GM11168 (cell line): Measurements from ENCODE around the gene RBP7.
"Not testable (repeated sequence)": the region's sequence is repeated elsewhere in the genome, so short reads cannot be mapped to it uniquely, and the experiment has no call there.

ENCODE experiments used
- in situ Hi-C: fragments of 300-500 bp; cut with MboI; formaldehyde crosslinking; loops from one replicate; pipeline ENCODE4 v1.12.0; 2022; ENCODE audit warnings: low sequenced_read_pairs; ENCODE audit not compliant: unreplicated experiment

Gene RBP7

DNA sequence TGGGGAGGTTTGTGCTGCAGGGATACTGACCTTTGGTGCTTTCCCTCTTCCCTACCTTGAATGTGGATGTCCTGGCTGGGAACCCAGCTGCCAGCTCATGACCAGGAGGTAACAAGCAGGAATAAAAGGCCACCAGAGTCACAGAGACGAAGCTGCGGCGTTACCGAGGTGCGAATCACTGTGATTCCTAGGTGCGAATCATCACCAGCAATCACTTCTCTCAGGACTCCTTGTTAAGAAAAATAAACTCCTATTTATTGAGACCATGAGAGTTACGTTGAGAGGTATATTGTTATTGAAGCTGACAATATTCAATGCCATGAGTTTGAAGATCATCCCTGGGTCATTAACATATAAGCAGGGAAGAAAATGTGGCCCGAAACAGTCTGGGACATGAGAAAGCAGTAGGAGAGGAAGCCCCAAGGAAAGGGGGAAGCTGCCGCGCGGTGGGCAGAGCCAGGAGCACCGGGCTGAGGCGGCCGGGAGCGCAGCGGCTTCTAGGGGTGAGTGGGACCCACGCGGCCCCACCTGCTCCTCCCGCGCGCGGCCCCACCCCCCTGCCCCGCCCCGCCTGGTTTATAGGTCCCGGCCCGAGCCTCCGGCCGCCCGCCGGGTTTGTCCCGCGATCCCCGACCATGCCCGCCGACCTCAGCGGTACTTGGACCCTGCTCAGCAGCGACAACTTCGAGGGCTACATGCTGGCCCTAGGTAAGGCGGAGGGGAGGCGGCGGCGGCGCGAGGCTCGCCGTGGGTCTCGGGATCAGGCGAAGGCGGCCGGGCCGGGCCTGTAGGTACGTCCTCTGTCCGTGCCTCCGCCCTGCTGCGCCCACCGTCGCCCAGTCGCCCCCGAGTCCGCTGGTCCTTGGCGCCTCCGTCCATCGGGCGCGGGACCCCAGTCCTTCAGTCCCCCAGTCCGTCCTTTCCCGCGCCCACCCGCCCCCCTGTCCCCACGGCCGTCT is at the start of gene RBP7:
Gene RBP7 (plus strand): TSS at position 605 of the 959 bp plus-strand sequence. CDS start 31 bp downstream, at position 636.
- in situ Hi-C loops = no loop called here

DNA sequence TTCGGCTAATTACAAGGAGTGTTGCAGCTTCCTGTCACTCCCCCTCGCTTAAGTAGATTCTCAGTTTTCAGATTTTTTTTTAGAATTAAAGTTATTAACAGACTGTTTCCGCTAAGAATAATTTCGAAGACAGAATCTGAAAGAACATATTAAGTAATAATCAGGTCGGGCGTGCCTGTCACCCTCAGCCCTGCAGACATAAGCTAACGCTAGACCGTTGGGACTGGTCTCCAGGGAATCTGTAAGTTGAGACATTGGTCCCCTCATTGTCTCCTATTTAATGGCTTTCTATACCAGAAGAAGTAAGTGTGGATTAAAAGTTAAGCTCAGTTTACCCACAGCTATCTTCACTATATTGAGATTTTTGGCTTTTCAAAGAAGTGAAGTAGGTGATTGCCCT is 39.3 kb upstream of the RBP7 start:
- in situ Hi-C loops = no loop called here

GRCh38 chr1:9960011-9960410 is 37.0 kb upstream of the RBP7 start:
- in situ Hi-C loops = no loop called here

DNA sequence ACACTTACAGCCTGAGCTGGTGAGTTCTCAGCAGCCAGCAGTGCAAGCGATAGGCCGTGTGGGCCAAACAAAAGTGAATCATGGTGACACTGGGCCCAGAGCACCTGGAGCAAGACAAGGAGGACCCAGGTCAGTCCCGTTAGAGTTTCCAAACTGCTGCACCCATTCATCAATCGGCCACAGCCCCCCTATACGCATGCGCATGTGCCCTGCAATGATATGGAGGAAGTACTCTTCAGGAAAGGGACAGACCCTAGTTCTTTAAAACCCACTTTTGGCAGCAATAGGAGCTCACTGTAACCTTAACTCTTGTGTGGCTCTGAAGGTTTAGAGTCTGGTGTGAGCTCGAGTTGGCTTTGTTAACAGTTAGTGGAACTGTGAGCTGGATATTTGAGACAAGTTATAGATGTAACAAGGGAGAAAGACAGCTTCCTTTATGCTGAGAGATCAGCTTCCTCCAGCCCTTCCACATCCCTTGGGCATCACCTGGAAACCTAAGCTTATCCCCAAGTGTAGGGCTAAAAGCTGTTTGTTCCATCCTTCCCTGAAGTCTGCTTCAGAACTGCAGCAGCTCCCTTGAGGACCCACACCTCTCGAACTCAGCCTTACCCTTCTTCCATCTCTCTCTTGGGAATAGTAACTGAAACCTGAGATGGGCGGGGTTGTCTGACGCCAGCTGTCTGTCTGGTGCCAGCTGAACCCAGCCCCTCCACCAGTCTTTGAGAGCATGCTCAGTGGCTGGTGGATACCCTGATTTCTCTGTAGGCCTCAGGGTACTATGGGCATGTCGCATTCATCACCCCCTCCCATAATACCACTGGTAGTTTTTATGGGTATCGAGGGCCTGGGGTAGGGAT is 36.1 kb upstream of the RBP7 start:
- in situ Hi-C loops = no loop called here

- in situ Hi-C loops = no loop called here
Observed at GRCh38 chr1:9984253-9984652, 12.8 kb upstream of the RBP7 start.

DNA sequence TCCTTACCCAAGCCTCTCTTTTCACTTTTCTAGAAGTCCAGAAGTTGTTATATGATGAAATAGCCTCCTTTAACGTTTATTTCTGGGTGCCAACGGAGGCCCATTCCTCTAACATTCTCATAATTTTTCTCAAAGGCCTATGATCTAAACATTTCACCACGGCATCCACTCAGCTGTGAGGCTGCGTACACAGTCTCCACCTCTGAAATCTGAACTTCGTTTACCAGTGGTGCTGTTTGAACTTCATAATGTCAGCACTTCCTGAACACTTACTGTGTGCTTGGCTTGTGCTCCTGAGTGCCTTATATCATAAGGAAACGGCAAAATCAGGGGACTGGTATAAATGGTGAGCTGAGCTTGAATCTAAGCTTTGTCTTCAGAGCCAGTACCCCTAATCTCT is 12.0 kb upstream of the RBP7 start:
- in situ Hi-C loops = no loop called here

GRCh38 chr1:9989773-9990172 is 7.3 kb upstream of the RBP7 start:
- in situ Hi-C loops = no loop called here

DNA sequence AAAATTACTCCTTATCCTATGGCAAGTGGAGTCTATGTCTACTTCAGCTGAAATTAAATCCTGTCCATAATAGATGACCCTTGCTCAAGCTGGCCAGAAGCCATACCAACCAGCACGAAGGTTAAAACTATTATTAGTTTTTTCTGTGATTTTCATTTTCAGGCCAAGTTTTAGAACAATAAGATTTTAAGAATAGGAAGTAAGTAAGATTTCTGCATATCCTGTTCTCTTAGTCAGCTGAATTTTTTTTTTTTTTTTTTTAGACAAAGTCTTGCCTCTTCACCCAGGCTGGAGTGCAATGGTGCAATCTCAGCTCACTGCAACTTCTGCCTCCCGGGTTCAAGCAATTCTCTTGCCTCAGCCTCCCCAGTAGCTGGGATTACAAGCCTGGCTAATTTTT is 6.1 kb upstream of the RBP7 start:
- in situ Hi-C loops = no loop called here

DNA sequence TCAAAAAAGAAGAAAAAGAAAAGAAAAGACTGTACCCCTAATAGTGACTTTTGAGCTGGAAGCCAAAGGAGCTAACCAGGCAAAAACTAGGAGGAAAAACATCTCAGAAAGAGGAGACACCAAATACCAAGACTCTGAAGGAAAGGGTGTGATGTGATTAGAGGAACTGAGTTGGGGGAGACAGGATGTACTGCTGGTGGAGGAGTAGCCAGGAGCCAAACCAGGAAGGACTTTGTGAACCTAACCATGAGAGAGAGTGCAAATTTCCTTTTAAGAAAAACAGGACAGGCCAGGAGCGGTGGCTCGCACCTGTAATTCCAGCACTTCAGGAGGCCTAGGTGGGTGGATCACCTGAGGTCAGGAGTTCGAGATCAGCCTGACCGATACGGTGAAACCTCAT is 4.1 kb upstream of the RBP7 start:
- in situ Hi-C loops = no loop called here

GRCh38 chr1:9993561-9994075 is 3.4 kb upstream of the RBP7 start:
- in situ Hi-C loops = no loop called here

- in situ Hi-C loops = no loop called here
Observed at GRCh38 chr1:10001016-10001665, 4.1 kb downstream of the RBP7 start.

DNA sequence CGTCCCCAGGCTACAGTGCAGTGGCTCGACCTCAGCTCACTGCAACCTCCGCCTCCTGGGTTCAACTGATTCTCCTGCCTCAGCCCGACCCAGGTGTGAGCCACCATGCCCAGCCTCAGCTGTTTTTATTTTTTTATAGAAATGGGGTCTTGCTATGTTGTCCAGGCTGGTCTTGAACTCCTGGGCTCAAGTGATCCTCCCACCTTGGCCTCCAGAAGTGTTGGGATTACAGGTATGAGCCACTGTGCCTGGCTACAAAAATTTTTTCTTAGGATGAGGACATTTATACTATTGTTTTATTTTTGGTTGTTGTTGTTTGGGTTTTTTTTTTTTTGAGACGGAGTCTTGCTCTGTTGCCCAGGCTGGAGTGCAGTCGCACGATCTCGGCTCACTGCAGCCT is 8.2 kb downstream of the RBP7 start:
- in situ Hi-C loops = not testable (repeated sequence)

GRCh38 chr1:10007169-10007568 is 10.1 kb downstream of the RBP7 start:
- in situ Hi-C loops = no loop called here

- in situ Hi-C loops = no loop called here
Observed at GRCh38 chr1:10014016-10014415, 17.0 kb downstream of the RBP7 start.

DNA sequence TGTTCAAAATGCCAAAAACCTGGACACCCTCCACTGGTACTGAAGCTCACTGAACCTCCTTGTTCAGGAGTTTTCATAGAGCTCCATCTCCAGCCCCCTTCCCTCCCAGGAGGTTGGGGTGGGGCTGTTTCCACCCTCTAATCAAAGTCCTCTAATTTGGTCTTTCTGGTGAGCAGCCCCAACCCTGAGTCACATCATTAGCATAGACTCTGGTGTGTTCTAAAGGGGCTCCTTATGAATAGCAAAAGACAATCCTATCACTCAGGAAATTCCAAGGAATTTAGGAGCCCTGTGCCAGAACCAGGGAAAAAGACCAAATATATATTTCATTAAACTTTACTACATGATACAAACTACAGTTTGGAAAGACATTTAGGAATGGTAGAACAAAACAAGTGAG is 22.5 kb downstream of the RBP7 start:
- in situ Hi-C loops = no loop called here

DNA sequence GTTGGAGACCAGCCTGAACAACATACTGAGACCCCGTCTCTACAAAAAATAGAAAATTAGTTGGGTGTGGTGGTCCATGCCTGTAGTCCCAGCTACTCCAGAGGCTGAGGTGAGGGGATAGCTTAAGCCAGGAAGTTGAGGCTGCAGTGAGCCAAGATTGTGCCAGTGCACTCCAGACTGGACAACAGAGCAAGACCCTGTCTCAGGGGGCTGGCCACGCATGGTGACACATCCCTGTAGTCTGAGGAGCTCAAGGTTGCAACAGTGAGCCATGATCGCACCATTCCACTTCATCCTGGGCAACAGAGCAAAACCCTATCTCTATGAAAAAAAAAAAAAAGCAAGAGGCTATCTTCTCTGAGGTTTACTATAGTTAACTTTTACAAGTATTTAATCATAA is 23.1 kb downstream of the RBP7 start:
- in situ Hi-C loops = loop anchor here (10.0 kb wide), 1 partner anchor 135 kb away; no protein-coding TSS in a partner anchor

DNA sequence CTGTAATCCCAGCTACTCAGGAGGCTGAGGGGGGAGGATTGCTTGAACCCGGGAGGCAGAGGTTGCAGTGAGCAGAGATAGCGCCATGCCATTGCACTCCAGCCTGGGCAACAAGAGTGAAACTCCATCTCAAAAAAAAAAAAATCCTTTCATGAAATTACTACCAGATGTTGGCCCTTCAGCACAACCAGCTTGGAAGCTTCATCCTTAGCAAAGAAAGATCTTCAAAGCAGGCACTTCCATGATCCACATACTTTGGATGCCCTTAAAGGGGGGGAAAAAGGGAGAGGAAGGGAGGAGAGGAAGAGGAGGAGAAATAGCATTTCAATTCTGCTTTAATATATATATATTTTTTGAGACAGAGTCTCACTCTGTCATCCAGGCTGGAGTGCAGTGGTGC is 23.6 kb downstream of the RBP7 start:
- in situ Hi-C loops = loop anchor here (10.0 kb wide), 1 partner anchor 136 kb away; no protein-coding TSS in a partner anchor

- in situ Hi-C loops = loop anchor here (10.0 kb wide), 1 partner anchor 137 kb away; no protein-coding TSS in a partner anchor
Observed at GRCh38 chr1:10021992-10022391, 25.0 kb downstream of the RBP7 start.

DNA sequence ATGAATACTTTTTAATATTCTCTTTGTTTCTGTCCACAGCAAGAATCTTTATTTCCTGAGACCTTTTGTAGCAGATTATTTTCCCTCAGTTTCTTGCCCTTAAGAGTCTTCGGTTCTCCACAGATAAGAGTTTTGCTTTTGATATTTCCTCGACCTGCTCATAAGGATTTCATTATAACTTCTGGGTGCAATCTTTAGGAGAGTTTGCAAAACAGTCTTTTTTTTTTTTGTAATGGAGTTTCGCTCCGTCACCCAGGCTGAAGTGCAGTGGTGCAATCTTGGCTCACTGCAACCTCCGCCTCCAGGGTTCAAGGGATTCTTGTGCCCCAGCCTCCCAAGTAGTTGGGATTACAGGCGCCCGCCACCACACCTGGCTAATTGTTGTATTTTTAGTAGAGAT is 25.6 kb downstream of the RBP7 start:
- in situ Hi-C loops = loop anchor here (10.0 kb wide), 1 partner anchor 138 kb away; no protein-coding TSS in a partner anchor

DNA sequence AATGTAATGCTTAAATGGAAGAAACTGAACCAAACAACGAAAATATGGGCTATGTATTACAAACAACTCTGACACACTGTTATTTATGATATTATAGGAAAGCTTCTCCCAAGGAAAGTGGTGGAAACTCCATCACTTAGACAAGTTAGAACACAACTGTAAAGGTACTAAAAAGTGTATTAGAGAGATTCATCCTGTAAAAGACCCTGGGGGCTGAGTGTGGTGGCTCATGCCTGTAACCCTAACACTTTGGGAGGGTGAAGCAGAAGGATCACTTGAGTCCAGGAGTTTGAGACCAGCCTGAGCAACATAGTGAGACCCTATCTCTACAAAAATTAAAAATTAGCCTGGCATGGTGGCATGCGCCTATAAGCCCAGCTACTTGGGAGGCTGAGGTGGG is 28.3 kb downstream of the RBP7 start:
- in situ Hi-C loops = loop anchor here (10.0 kb wide), 1 partner anchor 141 kb away; no protein-coding TSS in a partner anchor
